ENCODE measurements around the gene RPS19BP1.

- TF ChIP-seq, protein P1, sequence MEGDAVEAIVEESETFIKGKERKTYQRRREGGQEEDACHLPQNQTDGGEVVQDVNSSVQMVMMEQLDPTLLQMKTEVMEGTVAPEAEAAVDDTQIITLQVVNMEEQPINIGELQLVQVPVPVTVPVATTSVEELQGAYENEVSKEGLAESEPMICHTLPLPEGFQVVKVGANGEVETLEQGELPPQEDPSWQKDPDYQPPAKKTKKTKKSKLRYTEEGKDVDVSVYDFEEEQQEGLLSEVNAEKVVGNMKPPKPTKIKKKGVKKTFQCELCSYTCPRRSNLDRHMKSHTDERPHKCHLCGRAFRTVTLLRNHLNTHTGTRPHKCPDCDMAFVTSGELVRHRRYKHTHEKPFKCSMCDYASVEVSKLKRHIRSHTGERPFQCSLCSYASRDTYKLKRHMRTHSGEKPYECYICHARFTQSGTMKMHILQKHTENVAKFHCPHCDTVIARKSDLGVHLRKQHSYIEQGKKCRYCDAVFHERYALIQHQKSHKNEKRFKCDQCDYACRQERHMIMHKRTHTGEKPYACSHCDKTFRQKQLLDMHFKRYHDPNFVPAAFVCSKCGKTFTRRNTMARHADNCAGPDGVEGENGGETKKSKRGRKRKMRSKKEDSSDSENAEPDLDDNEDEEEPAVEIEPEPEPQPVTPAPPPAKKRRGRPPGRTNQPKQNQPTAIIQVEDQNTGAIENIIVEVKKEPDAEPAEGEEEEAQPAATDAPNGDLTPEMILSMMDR (conservative IDR thresholded peaks at IDR 0.05; ENCODE audit: low read depth, low read length) = no peak
- peak; percentile 70 for TF ChIP-seq EZH2 (IDR thresholded peaks at IDR 0.05; ENCODE audit: borderline replicate concordance, low read depth, low read length, poor library complexity, severe bottlenecking)
Measured at GRCh38 chr22:39558254-39558727, 25.7 kb upstream of the RPS19BP1 start.
